Stimulated activated naive CD4-positive, alpha-beta T cell treated with Interleukin-2 at 50 U/mL for 16 hours (primary cell): Measurements from ENCODE around the gene SLCO6A1.

ENCODE experiments used
- DNase-seq: peaks from one replicate; lab custom pipeline; 2025; lab: John Stamatoyannopoulos, UW

Gene SLCO6A1

GRCh38 chr5:102453716-102454115, 45.1 kb downstream of the SLCO6A1 start:
- no peak for DNase-seq

- DNase-seq, result no peak
These were observed 47.7 kb downstream of the SLCO6A1 start for GRCh38 chr5:102451082-102451481.

GRCh38 chr5:102450313-102450990, 48.3 kb downstream of the SLCO6A1 start:
- DNase-seq, result no peak

GRCh38 chr5:102433473-102433872, 65.3 kb downstream of the SLCO6A1 start:
- no peak for DNase-seq

GRCh38 chr5:102421647-102422046, 77.2 kb downstream of the SLCO6A1 start:
- DNase-seq, result no peak

GRCh38 chr5:102418531-102418930, 80.3 kb downstream of the SLCO6A1 start:
- no peak for DNase-seq

- no peak for DNase-seq
These were observed 84.4 kb downstream of the SLCO6A1 start for GRCh38 chr5:102414448-102414847.

- DNase-seq, result no peak
These were observed 110.6 kb downstream of the SLCO6A1 start for GRCh38 chr5:102388235-102388634.

- DNase-seq, result no peak
These were observed 113.4 kb downstream of the SLCO6A1 start for GRCh38 chr5:102385365-102385764.

GRCh38 chr5:102380174-102380573, 118.6 kb downstream of the SLCO6A1 start:
- no peak for DNase-seq

- no peak for DNase-seq
These were observed 122.9 kb downstream of the SLCO6A1 start for GRCh38 chr5:102375876-102376275.

- DNase-seq, result no peak
These were observed 123.5 kb downstream of the SLCO6A1 start for GRCh38 chr5:102375272-102375671.

- DNase-seq, result no peak
These were observed 130.4 kb downstream of the SLCO6A1 start for GRCh38 chr5:102368392-102368791.

- no peak for DNase-seq
These were observed 157.0 kb downstream of the SLCO6A1 start for GRCh38 chr5:102341681-102342288.

GRCh38 chr5:102324714-102325113, 174.1 kb downstream of the SLCO6A1 start:
- no peak for DNase-seq
